GM12878 (cell line): ENCODE data around the gene C11orf16. TPM values are rescaled to one million over a fixed set of nuclear protein-coding genes. Genes with fewer than 3 reads are reported as not detected.

Experiments used
- ETV6 ChIP-seq, 2 experiments: fragments of 450-650 bp in 1 of 2; IDR thresholded peaks in 1 of 2; conservative IDR thresholded peaks in 1 of 2; 2 replicates each; pipeline ENCODE4 v1.6.1; 2014; ENCODE audit warnings: antibody characterized with exemption in 1 of 2, borderline replicate concordance in 1 of 2, low read depth in 1 of 2, mild to moderate bottlenecking in 1 of 2, moderate library complexity in 1 of 2
- NKRF ChIP-seq: fragments of 450-650 bp; conservative IDR thresholded peaks from 2 replicates; pipeline ENCODE4 v1.6.1; 2017; ENCODE audit warnings: mild to moderate bottlenecking, moderate library complexity
- PKNOX1 ChIP-seq: fragments of 450-650 bp; IDR thresholded peaks from 2 replicates; pipeline ENCODE4 v1.6.1; 2016; ENCODE audit warnings: mild to moderate bottlenecking
- RBBP5 ChIP-seq: fragments of 200-600 bp; sonication (generic); conservative IDR thresholded peaks from 2 replicates; pipeline ENCODE4 v1.6.1; 2016
- SREBF1 ChIP-seq: IDR thresholded peaks from 2 replicates; pipeline ENCODE4 v1.6.1; 2012; ENCODE audit warnings: mild to moderate bottlenecking, low read length
- polyA plus RNA-seq, 11 experiments: library from polyadenylated mRNA; depleted of rRNA in 4 of 11; unstranded in 6 of 11; stranded (reverse) in 5 of 11; fragments of >200 nt; fragmentation: Nextera tagmentation in 4 of 11; fragmentation: Illumina TruSeq in 1 of 11; extraction: Ambion mirVana in 4 of 11; extraction: Trizol in 1 of 11; gene quantifications; 1 replicate in 1 of 11; 2 replicates in 10 of 11; pipeline versions ENCODE4 v1.2.1 to v1.2.3, GENCODE V29; 2011 to 2016; ENCODE audit warnings: inconsistent platforms in 2 of 11, missing spikeins in 2 of 11, low read depth in 1 of 11
- total RNA-seq, 4 experiments: library from RNA; depleted of rRNA in 3 of 4; stranded (reverse); fragments of >200 nt in 3 of 4; fragmentation: Illumina TruSeq in 1 of 4; extraction: Trizol in 1 of 4; gene quantifications; 2 replicates each; pipeline versions ENCODE4 v1.2.1 to v1.2.3, GENCODE V29; 2013 to 2021
- TF ChIP-seq, protein P1 (sequence below): IDR thresholded peaks from 2 replicates; pipeline ENCODE4 v1.6.1; 2012; ENCODE audit warnings: improper control_type of control experiment, low read depth, low read length; ENCODE audit not compliant: insufficient replicate concordance
- TF ChIP-seq, protein P2 (sequence below): fragments of 450-650 bp; IDR thresholded peaks from 2 replicates; pipeline ENCODE4 v1.6.1; 2016; ENCODE audit warnings: mild to moderate bottlenecking

Gene C11orf16
- total and polyA plus RNA-seq, 10 of the 15 experiments (the other 5 are each of a cell fraction or from before 2014, with no cell fraction given), result 0.05 to 0.39 (median 0.32) TPM; not detected in 7

DNA sequence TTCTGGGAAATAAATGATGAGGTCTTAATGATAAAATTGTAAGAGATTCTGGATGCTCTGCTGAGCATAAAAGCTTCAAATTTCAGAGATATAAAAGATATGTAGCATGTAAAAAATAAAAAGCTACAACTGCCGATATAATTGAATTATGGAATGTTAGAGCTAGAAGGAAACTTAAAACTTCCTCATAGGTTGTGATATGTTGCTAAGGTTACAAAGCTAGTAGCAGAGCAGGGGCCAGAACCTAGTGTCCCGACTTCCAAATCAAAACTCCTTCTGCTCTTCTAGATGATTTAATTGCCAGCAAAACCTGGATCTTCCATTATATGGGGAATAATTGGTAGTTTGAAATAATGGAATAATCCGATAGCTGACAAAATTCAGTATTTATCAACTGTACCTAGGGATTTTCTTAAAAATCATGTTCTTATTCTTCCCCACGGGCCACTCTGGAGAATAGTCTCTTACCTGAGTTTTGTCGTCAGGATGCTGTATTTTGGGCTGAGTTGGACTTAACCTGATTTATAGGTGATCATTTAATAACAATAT is 9.8 kb upstream of the C11orf16 start, which contains the start of gene ASCL3 (continued):
- TF ChIP-seq, protein P1, sequence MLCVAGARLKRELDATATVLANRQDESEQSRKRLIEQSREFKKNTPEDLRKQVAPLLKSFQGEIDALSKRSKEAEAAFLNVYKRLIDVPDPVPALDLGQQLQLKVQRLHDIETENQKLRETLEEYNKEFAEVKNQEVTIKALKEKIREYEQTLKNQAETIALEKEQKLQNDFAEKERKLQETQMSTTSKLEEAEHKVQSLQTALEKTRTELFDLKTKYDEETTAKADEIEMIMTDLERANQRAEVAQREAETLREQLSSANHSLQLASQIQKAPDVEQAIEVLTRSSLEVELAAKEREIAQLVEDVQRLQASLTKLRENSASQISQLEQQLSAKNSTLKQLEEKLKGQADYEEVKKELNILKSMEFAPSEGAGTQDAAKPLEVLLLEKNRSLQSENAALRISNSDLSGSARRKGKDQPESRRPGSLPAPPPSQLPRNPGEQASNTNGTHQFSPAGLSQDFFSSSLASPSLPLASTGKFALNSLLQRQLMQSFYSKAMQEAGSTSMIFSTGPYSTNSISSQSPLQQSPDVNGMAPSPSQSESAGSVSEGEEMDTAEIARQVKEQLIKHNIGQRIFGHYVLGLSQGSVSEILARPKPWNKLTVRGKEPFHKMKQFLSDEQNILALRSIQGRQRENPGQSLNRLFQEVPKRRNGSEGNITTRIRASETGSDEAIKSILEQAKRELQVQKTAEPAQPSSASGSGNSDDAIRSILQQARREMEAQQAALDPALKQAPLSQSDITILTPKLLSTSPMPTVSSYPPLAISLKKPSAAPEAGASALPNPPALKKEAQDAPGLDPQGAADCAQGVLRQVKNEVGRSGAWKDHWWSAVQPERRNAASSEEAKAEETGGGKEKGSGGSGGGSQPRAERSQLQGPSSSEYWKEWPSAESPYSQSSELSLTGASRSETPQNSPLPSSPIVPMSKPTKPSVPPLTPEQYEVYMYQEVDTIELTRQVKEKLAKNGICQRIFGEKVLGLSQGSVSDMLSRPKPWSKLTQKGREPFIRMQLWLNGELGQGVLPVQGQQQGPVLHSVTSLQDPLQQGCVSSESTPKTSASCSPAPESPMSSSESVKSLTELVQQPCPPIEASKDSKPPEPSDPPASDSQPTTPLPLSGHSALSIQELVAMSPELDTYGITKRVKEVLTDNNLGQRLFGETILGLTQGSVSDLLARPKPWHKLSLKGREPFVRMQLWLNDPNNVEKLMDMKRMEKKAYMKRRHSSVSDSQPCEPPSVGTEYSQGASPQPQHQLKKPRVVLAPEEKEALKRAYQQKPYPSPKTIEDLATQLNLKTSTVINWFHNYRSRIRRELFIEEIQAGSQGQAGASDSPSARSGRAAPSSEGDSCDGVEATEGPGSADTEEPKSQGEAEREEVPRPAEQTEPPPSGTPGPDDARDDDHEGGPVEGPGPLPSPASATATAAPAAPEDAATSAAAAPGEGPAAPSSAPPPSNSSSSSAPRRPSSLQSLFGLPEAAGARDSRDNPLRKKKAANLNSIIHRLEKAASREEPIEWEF, result no peak
- TF ChIP-seq NKRF (no peak), RBBP5 (no peak), PKNOX1 (no peak), SREBF1 (no peak), ETV6 (conservative IDR thresholded peaks at IDR 0.05 in 1 of 2, IDR thresholded peaks at IDR 0.05 in 1 of 2; ENCODE audit: borderline replicate concordance in 1 of 2, low read depth in 1 of 2) (no peak)
- TF ChIP-seq, protein P2, sequence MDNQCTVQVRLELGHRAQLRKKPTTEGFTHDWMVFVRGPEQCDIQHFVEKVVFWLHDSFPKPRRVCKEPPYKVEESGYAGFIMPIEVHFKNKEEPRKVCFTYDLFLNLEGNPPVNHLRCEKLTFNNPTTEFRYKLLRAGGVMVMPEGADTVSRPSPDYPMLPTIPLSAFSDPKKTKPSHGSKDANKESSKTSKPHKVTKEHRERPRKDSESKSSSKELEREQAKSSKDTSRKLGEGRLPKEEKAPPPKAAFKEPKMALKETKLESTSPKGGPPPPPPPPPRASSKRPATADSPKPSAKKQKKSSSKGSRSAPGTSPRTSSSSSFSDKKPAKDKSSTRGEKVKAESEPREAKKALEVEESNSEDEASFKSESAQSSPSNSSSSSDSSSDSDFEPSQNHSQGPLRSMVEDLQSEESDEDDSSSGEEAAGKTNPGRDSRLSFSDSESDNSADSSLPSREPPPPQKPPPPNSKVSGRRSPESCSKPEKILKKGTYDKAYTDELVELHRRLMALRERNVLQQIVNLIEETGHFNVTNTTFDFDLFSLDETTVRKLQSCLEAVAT, result no peak
- TF ChIP-seq, all 136 proteins: peak for 0
